Mesothelial cell of epicardium (in vitro differentiated cells): ENCODE results near the gene TBX2. TPM values are rescaled to one million over a fixed set of nuclear protein-coding genes. Genes with fewer than 3 reads are reported as not detected.
"Not testable (repeated sequence)": the region's sequence is repeated elsewhere in the genome, so short reads cannot be mapped to it uniquely, and the experiment has no call there.

Experiments
- DNase-seq, 2 experiments: peaks; one replicate each; pipeline ENCODE4 v3.0.0; 2021; ENCODE audit warnings: low spot score in 2 of 2; ENCODE audit not compliant: unreplicated experiment in 2 of 2
- H3K27ac Mint-ChIP-seq: 2 replicates; pipeline ENCODE4 v1.8.0; 2021; ENCODE audit warnings: mixed read lengths
- H3K27me3 Mint-ChIP-seq: 2 replicates; pipeline ENCODE4 v1.8.0; 2021; ENCODE audit warnings: low read depth, mixed read lengths
- H3K36me3 Mint-ChIP-seq: 2 replicates; pipeline ENCODE4 v1.8.0; 2021; ENCODE audit warnings: mixed read lengths
- H3K4me1 Mint-ChIP-seq: 2 replicates; pipeline ENCODE4 v1.8.0; 2021; ENCODE audit warnings: mixed read lengths
- H3K4me3 Mint-ChIP-seq: 2 replicates; pipeline ENCODE4 v1.8.0; 2021; ENCODE audit warnings: mild to moderate bottlenecking, moderate library complexity, mixed read lengths
- H3K9me3 Mint-ChIP-seq: 2 replicates; pipeline ENCODE4 v1.8.0; 2021; ENCODE audit warnings: mixed read lengths
- CTCF ChIP-seq: fragments of 200-600 bp; sonication (generic); IDR thresholded peaks from one replicate; pipeline ENCODE4 v1.5.0; 2021; ENCODE audit warnings: antibody characterized with exemption; ENCODE audit not compliant: unreplicated experiment
- total RNA-seq: library from RNA; stranded (reverse); gene quantifications from 3 replicates; pipeline ENCODE4 v1.2.1, GENCODE V29; 2021

The TBX2 gene
- total RNA-seq, 1 donor from 2014 or later, result 176 TPM

DNA sequence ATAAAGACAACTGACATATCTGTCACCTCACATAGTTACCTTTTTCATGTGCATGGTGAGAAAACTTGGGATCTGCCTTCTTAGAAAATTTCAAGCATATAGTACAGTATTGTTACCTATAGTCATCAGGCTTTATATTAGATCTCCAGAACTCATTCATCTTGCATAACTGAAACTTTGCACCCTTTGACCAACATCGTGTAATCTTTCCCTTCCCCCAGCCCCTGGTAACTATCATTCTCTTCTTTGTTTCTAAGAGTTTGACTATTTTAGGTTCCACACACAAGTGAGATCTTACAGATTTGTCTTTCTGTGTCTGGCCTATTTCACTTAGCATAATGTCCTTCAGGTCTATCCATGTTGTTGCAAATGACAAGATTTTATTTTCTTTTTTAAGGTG lies 29.6 kb downstream of the TBX2 start:
- Mint-ChIP-seq H3K27me3 (no peaks in the 10 kb centered on the region), H3K27ac (no peak overlapping the region), H3K4me1 (no peaks in the 10 kb centered on the region), H3K9me3 (peaks cover 11% of the 10 kb centered on the region), H3K4me3 (no peak overlapping the region), H3K36me3 (no peaks in the 10 kb centered on the region)
- DNase-seq, result no peak
- TF ChIP-seq CTCF, result no peak

DNA sequence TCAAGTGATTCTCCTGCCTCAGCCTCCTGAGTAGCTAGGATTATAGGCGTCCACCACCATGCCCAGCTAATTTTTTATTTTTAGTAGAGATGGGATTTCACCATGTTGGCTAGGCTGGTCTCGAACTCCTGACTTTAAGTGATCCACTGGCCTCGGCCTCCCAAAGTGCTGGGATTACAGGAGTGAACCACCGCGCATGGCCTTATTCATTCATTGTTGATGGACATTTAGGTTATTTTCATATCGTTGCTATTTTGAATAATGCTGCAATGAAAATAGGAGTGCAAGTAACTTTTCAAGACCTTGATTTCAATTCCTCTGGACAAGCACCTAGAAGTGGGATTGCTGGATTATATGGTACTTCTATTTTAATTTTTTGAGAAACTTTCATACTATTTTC lies 30.2 kb downstream of the TBX2 start:
- H3K27me3 Mint-ChIP-seq, H3K36me3 Mint-ChIP-seq, H3K4me1 Mint-ChIP-seq, H3K4me3 Mint-ChIP-seq, DNase-seq, H3K27ac Mint-ChIP-seq: not testable (repeated sequence)
- H3K9me3 Mint-ChIP-seq, result peaks cover 16% of the 10 kb centered on the region

DNA sequence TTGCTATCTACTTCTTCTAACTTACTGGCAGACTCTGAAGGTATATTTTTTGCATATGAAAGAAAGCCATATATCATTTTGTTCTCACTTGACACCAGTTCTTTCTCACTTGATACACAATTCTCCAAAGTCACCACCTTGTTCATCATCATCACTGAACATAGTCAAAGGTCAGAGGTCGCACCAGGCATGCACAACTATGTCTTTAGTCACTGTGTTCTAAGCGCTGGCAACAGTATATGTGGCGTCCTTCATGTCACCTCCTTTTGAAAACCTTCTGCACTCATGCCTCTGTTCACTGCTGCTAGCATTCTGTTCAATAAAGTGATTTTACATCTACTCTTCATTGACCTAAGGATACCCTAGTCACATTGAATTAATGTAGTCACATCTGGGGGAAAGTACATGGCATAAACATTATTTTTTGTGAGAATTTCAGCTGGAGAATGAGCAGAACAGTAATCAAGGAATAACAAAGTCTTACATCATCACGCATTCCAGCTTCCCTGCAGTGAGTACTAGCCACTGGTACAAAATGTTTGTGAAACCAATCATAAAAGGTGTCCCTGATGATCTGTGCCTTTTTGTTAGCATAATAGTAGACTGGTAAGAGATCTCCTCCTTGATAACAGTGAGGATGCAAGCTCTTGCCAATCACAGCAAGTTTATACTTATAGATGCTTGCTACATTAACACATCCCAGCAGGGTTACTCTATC lies 32.1 kb downstream of the TBX2 start:
- Mint-ChIP-seq H3K27me3 (no peaks in the 10 kb centered on the region), H3K9me3 (peaks cover 33% of the 10 kb centered on the region), H3K4me3 (no peak overlapping the region), H3K4me1 (no peaks in the 10 kb centered on the region), H3K36me3 (no peaks in the 10 kb centered on the region), H3K27ac (no peak overlapping the region)
- no peak for TF ChIP-seq CTCF
- no peak for DNase-seq

GRCh38 chr17:61436273-61436672 lies 36.6 kb downstream of the TBX2 start:
- Mint-ChIP-seq H3K4me3 (no peak overlapping the region), H3K36me3 (peaks cover 5% of the 10 kb centered on the region), H3K27me3 (peaks cover 2% of the 10 kb centered on the region), H3K27ac (no peak overlapping the region), H3K4me1 (no peaks in the 10 kb centered on the region), H3K9me3 (peaks cover 43% of the 10 kb centered on the region)
- no peak for DNase-seq
- TF ChIP-seq CTCF, result no peak

GRCh38 chr17:61436995-61437704 lies 37.5 kb downstream of the TBX2 start:
- no peak for TF ChIP-seq CTCF
- no peak for DNase-seq
- no peak overlapping the region for H3K4me3 Mint-ChIP-seq

DNA sequence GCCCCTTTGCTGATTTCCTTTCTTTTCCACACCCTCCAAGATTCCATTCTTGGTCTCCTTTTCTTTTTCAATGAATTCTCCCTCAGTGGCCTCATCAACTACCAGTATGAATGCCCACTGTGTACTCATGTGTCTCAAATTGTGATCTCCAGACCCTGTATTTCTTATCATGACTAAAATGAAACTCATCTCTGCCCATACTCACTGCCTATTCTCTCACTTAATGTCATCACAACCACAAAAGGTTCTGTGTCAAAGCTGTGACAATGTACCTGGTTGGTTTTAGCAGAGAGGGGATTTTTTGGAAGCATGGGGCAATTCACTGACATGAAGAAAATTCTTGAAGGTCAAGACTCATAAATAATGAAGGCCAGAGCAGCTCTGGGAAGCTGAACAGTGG lies 41.1 kb downstream of the TBX2 start:
- H3K27ac Mint-ChIP-seq, result no peak overlapping the region
- H3K9me3 Mint-ChIP-seq, result peaks cover 25% of the 10 kb centered on the region
- no peak overlapping the region for H3K4me3 Mint-ChIP-seq
- TF ChIP-seq CTCF, result no peak
- H3K27me3 Mint-ChIP-seq, result peaks cover 2% of the 10 kb centered on the region
- H3K4me1 Mint-ChIP-seq, result peaks cover 12% of the 10 kb centered on the region
- no peak for DNase-seq
- H3K36me3 Mint-ChIP-seq, result peaks cover 5% of the 10 kb centered on the region

More at GRCh38 chr17:61436995-61437704, 37.5 kb downstream of the TBX2 start:
- Mint-ChIP-seq H3K27me3 (peaks cover 2% of the 10 kb centered on the region), H3K4me1 (no peaks in the 10 kb centered on the region), H3K27ac (no peak overlapping the region), H3K9me3 (peaks cover 43% of the 10 kb centered on the region), H3K36me3 (peaks cover 5% of the 10 kb centered on the region)

DNA sequence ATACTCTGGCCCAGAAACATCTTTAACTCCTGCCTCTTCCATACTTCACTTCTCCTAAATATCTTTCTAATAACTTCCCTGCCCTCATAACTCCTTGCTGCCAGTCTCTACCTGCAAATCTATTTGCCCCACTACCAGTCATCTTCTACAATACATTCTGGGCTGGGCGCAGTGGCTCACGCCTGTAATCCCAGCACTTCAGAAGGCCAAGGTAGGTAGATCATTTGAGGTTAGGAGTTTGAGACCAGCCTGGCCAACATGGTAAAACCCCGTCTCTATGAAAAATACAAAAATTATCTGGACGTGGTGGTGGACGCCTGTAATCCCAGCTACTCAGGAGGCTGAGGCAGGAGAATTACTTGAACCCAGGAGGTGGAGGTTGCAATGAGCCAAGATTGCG lies 41.9 kb downstream of the TBX2 start:
- not testable (repeated sequence) for H3K27ac Mint-ChIP-seq, H3K36me3 Mint-ChIP-seq, H3K4me3 Mint-ChIP-seq, H3K27me3 Mint-ChIP-seq, DNase-seq
- Mint-ChIP-seq H3K4me1 (peaks cover 12% of the 10 kb centered on the region), H3K9me3 (peaks cover 17% of the 10 kb centered on the region)
